GM21360 (cell line): Measurements from ENCODE around the gene RECK.
"Not testable (repeated sequence)": the region's sequence is repeated elsewhere in the genome, so short reads cannot be mapped to it uniquely, and the experiment has no call there.

ENCODE experiments used
- ATAC-seq: cut with Tn5 transposase; IDR thresholded peaks from one replicate; pipeline ENCODE4 v1.9.1; 2021; ENCODE audit warnings: mild to moderate bottlenecking, moderate library complexity; ENCODE audit not compliant: unreplicated experiment

Gene RECK, protein sequence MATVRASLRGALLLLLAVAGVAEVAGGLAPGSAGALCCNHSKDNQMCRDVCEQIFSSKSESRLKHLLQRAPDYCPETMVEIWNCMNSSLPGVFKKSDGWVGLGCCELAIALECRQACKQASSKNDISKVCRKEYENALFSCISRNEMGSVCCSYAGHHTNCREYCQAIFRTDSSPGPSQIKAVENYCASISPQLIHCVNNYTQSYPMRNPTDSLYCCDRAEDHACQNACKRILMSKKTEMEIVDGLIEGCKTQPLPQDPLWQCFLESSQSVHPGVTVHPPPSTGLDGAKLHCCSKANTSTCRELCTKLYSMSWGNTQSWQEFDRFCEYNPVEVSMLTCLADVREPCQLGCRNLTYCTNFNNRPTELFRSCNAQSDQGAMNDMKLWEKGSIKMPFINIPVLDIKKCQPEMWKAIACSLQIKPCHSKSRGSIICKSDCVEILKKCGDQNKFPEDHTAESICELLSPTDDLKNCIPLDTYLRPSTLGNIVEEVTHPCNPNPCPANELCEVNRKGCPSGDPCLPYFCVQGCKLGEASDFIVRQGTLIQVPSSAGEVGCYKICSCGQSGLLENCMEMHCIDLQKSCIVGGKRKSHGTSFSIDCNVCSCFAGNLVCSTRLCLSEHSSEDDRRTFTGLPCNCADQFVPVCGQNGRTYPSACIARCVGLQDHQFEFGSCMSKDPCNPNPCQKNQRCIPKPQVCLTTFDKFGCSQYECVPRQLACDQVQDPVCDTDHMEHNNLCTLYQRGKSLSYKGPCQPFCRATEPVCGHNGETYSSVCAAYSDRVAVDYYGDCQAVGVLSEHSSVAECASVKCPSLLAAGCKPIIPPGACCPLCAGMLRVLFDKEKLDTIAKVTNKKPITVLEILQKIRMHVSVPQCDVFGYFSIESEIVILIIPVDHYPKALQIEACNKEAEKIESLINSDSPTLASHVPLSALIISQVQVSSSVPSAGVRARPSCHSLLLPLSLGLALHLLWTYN

DNA sequence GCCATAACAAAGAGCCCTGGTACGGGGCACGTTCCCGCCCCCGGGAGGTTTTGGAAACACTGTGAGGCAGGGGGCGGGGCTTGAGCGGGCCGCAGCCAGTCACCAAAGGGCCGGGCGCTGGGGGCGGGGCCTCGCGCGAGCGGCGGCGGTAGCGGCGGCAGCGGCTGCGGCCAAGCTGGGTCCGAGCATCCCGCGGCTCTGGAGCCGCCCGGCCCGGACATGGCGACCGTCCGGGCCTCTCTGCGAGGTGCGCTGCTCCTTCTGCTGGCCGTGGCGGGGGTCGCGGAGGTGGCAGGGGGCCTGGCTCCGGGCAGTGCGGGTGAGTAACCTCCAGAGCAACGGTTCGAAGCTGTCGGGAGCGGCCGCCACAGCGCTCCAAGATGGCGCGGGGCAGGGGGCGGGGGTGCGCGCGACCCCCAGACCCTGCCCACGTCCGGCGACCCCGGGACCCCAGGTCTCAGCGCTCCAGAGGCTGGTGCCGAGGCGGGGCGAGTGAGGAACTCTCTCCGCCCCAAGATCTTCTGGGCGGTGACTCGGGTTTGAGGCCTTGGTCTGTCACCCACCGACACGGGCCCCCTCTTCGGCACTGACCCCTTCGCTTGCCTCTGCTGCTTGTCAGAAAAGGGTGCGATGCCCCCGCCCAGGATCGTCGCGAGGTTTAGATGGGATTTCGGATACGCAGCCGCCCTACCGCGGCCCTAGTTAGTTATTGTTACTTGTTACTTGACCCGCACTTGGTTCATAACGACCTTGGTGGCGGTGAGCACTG lies at the start of gene RECK:
RECK (plus strand) TSS at position 134 of the 769 bp plus-strand sequence; CDS start at position 220, 86 bp downstream.
- peak; percentile 76 for ATAC-seq

DNA sequence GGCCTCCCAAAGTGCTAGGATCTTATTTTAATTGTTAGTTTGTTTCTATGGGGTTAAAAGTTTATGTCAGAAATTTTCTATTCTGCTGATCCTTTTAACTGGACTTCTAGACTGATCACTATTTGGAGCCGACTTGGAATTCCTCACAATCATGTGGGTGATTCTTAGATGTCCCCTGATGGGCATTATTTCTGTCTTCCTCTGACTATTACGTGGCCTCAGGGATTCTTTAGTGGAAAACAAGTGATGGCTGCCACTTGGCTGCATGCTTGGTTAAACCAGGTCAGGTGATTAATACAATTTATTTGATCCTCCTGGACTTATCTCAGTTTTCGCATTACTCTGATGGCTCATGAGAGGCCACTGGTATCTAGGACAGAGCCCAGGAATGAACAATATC lies 46.6 kb upstream of the RECK start:
- ATAC-seq, result no peak

DNA sequence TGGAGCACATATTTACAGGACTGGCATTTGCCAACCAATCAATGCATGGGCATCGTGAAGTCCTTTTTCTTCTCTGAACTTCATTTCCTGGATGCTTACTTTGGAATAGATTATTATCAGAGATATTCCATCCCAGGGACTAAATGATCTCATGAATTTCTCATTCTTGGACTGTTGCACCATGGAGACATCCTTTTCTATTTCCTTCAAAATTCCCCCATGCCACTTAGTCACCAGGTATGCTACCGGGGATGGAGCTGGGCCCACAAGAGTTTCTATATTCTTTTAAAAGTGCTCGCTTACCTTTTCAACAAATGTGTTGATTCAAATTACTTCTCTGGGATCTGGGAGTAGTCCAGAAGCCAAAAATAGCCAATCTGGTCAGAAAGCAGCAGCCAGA lies 43.6 kb upstream of the RECK start:
- ATAC-seq, result not testable (repeated sequence)

- no peak for ATAC-seq
Measured at GRCh38 chr9:35993976-35994720, 42.6 kb upstream of the RECK start.

- no peak for ATAC-seq
Measured at GRCh38 chr9:35994959-35995358, 41.8 kb upstream of the RECK start.

GRCh38 chr9:35996358-35996970 lies 40.2 kb upstream of the RECK start:
- no peak for ATAC-seq

DNA sequence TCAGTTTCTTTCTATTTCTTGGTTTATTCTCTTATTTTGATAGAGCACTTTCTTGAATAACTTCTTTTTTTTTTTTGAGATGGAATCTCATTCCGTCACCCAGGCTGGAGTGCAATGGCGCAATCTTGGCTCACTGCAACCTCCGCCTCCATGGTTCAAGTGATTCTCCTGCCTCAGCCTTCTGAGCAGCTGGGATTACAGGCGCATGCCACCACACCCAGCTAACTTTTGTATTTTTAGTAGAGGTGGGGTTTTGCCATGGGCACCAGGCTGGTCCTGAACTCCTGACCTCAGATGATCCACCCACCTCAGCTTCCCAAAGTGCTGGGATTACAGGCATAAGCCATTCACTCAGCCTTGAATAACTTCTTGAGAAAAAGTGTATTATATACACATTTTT lies 39.7 kb upstream of the RECK start:
- ATAC-seq, result not testable (repeated sequence)

- no peak for ATAC-seq
Measured at GRCh38 chr9:35998333-35998732, 38.4 kb upstream of the RECK start.

DNA sequence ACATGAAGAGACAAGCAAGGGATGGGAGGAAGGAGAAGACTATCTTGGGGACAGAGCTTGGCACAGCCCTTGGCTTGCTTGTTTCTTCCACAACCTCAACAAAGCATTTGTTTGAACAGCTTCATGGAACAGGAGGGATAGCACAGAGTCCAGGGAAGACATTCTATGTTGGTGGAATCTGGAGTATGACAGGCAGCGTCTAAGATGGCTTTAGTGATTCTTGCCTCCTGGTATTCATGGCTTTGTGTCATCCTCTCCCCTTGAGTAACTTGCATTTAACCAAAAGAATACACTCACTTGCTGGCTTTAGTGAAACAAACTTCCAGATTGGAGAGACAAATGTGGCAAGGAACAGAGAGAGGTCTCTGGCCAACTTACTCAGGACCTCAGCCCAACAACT lies 30.8 kb upstream of the RECK start:
- ATAC-seq, result no peak

DNA sequence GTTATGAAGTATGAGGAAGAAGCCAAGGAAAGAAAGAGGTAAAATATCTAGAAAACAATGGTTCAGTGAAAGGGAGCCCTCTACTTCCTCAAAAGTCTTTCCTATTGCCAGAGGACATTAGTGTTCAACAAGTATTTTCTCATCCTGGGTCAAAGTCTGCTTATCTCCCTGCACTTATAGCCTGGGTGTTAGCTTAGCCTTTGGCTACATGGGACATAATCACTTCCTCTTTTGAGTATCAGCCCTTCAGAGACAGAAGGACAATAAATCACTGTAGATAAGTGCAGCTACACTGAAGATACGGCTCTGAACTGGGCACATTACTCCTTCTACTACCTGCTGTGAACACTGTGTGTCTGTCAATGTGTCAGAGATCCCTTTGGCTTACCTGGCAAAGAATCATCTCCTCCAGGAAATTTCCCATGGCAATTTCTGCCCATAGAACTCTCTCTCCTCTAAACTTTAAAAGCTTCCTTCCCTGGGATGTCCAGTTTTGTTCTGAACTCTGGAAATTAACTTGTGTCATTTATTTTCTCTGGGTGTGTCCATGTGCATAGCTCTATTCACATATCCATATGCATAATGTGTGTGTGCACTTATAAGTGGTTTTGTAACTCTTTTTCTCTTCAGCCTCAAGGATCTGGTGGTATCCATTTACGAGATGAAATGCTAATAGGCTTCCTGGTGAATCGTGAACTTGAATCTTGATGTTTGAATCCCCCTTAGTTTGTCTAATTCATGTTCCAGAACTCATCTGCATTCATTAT lies 30.0 kb upstream of the RECK start:
- no peak for ATAC-seq

DNA sequence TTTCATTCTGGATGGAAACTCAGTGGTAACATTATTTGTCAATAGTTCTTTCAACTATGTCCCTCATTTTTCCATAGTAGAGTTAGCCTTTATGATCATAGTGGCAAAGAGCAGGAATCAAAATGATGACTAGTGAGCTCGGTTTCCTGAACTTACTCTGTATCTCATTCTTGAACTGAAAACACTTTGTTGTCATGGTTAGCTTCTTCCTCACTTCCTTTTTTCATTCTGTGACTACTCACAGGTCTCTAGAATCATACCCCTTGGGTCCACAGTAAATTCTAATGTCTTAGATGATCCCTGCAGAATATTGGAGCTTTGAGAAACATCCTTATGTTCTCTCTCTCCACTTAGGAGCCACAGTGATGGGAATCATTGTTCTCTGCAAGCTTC lies 29.4 kb upstream of the RECK start:
- no peak for ATAC-seq

- no peak for ATAC-seq
Measured at GRCh38 chr9:36007852-36008251, 28.9 kb upstream of the RECK start.

GRCh38 chr9:36008774-36009300 lies 27.9 kb upstream of the RECK start:
- no peak for ATAC-seq

- no peak for ATAC-seq
Measured at GRCh38 chr9:36011379-36011778, 25.3 kb upstream of the RECK start.

DNA sequence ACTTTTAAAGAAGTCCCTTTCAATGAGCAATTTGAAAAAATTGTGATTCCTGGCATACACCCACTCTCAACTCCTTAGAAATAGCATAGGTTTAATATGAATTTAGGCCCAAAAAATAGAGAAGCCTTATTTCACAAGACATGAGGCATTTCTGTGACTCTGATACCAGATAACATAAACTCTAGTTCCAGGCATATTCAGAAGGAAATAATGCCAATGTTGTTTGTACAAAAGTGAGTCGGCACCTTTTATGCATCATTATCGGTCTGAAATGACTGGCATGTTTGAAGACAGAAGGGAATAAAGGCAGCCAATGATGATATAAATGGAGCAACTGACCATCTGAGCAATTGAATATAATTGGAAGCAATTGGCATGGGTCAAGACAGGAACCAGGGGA lies 19.4 kb upstream of the RECK start:
- ATAC-seq, result no peak

DNA sequence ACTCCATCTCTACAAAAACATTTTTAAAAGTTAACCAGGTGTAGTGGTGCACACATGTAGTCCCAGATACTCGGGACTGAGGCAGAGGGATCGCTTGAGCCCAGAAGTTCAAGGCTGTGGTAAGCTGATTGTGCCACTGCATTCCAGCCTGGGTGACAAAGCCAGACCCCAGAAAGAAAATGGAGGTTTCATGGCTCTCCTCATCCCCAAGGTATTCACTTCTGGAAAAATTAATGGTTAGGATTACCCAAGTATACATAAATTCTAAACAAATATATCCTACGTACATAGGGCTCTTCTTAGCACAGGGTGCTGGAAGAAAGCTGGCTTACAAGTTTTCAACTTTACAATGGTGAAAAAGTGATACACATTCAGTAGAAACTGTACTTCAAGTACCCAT lies 18.6 kb upstream of the RECK start:
- ATAC-seq, result no peak

- ATAC-seq, result no peak
Measured at GRCh38 chr9:36018891-36019720, 17.6 kb upstream of the RECK start.

GRCh38 chr9:36021968-36022367 lies 14.7 kb upstream of the RECK start:
- no peak for ATAC-seq
